Prostate gland (tissue), 2 donors: ENCODE measurements around the gene SCRN2. TPM values are rescaled to one million over a fixed set of nuclear protein-coding genes. Genes with fewer than 3 reads are reported as not detected.

ENCODE experiments used
- DNase-seq: peaks from one replicate; pipeline ENCODE4 v3.0.0-alpha.2; 2019; ENCODE audit warnings: low spot score
- H3K27ac ChIP-seq, 2 donors: fragments of 200-600 bp; sonication (generic); 2 replicates each; pipeline ENCODE4 v1.5.1; 2017 to 2019
- H3K27me3 ChIP-seq: fragments of 200-600 bp; sonication (generic); replicated peaks from 2 replicates; pipeline ENCODE4 v1.5.1; 2019; ENCODE audit not compliant: insufficient read depth
- H3K36me3 ChIP-seq, 2 donors: fragments of 200-600 bp; sonication (generic); 1 replicate in 1 of 2; 2 replicates in 1 of 2; pipeline versions ENCODE4 v1.5.1 to v1.8.1; 2017 to 2019
- H3K4me1 ChIP-seq: fragments of 200-600 bp; sonication (generic); replicated peaks from 2 replicates; pipeline ENCODE4 v1.5.1; 2019
- H3K4me3 ChIP-seq, 2 donors: fragments of 200-600 bp; sonication (generic); 2 replicates each; pipeline ENCODE4 v1.5.1; 2017 to 2019
- H3K9me3 ChIP-seq: fragments of 200-600 bp; sonication (generic); 2 replicates; pipeline ENCODE4 v1.5.1; 2017
- POLR2A ChIP-seq: fragments of 450-650 bp; IDR thresholded peaks from one replicate; pipeline ENCODE4 v1.6.1; 2016; ENCODE audit warnings: antibody characterized with exemption, mild to moderate bottlenecking
- POLR2AphosphoS5 ChIP-seq: sonication (generic); formaldehyde crosslinking; IDR thresholded peaks from one replicate; pipeline ENCODE4 v1.6.1; 2017; ENCODE audit warnings: antibody characterized with exemption
- WGBS: methylation state at CpG from one replicate; pipeline ENCODE4 v1.1.5; 2018; 5-methylcytosine and 5-hydroxymethylcytosine counted together
- intact Hi-C: fragments of 100-400 bp; cut with DNase I; formaldehyde crosslinking; loops from one replicate; pipeline ENCODE4 v1.14.2; 2022
- total RNA-seq, 2 donors: library from RNA; depleted of rRNA; stranded (reverse); fragments of >200 nt; gene quantifications; one replicate each; pipeline ENCODE4 v1.1.0, GENCODE V29; 2016
- TF ChIP-seq, protein P1 (sequence below), 4 experiments: fragments of 200-600 bp in 2 of 4; fragments of 450-650 bp in 2 of 4; sonication (generic) in 2 of 4; IDR thresholded peaks; 1 replicate in 3 of 4; 2 replicates in 1 of 4; pipeline ENCODE4 v1.5.1; 2016 to 2019; ENCODE audit warnings: antibody characterized with exemption in 4 of 4, mild to moderate bottlenecking in 2 of 4, moderate library complexity in 2 of 4

The SCRN2 gene
- total RNA-seq, 2 donors from 2014 or later, result 32.6 to 44.4 TPM

DNA sequence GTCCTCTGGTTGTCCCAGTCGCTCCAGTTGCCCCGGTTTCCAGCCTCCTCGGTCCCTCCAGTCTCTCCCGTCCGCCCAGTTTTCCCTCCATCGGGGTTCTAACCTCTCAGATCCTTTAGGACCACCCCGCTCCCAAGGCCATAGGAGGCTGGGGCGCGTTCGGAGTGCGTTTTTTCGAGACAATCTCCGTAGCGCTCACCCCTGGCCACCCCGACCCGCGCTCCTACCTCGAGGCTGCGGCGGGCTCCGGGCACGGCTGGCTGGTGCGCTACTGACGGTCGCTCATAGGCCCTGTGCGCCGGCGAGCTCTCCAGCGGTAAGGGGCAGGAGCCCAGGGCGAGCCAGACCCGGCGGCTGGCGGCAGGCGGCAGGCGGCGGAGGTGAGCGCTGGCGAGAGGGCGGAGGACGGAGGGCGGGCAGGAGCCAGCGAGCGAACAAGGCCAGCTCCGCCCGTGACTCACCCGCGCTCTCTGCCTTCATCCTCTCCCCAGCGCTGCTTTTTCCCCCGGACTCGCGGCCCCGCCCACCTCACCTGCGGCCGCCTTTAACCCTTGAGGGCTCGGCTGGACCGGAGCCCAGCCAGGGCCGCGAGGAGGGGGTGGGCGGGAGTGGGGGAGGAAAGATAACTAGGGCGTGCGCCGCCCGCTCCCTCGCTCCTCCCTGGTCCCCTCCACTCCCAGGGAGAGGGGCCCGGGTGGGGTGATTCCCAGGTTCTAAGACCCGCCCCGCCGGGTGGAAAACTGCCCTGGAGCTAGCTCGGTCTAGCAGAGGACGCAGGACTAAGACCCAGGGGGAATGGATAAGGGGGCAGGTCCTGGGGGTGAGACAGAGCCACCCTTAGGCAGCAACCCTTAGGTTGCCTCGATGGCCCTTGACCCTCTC lies 9.9 kb upstream of the SCRN2 start, which contains the start of gene SP6:
SP6 (minus strand) TSS at position 472 of the 882 bp plus-strand sequence. CDS start 2,734 bp downstream, outside the sequence.
- DNase-seq, result peak; percentile 85
- TF ChIP-seq POLR2AphosphoS5, result peak; percentile 80
- TF ChIP-seq POLR2A, result peak; percentile 89
- TF ChIP-seq, protein P1, sequence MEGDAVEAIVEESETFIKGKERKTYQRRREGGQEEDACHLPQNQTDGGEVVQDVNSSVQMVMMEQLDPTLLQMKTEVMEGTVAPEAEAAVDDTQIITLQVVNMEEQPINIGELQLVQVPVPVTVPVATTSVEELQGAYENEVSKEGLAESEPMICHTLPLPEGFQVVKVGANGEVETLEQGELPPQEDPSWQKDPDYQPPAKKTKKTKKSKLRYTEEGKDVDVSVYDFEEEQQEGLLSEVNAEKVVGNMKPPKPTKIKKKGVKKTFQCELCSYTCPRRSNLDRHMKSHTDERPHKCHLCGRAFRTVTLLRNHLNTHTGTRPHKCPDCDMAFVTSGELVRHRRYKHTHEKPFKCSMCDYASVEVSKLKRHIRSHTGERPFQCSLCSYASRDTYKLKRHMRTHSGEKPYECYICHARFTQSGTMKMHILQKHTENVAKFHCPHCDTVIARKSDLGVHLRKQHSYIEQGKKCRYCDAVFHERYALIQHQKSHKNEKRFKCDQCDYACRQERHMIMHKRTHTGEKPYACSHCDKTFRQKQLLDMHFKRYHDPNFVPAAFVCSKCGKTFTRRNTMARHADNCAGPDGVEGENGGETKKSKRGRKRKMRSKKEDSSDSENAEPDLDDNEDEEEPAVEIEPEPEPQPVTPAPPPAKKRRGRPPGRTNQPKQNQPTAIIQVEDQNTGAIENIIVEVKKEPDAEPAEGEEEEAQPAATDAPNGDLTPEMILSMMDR (IDR thresholded peaks at IDR 0.05), result peak in 2 of 4 experiments; percentile 15 to 59
- H3K9me3 ChIP-seq, result no peaks in the 10 kb centered on the region
- H3K4me3 ChIP-seq, result peak within 1 kb of the TSS; percentile 33 to 36
- H3K4me1 ChIP-seq, result no peaks in the 10 kb centered on the region
- 3% methylated on average over 66 of the region's 71 CpGs for WGBS
- peak within 1 kb of the TSS; percentile 67 to 79 for H3K27ac ChIP-seq
- H3K36me3 ChIP-seq, result no peaks in the 10 kb centered on the region
- intact Hi-C loops, result no loop called here
- peaks cover 5% of the 10 kb centered on the region for H3K27me3 ChIP-seq

DNA sequence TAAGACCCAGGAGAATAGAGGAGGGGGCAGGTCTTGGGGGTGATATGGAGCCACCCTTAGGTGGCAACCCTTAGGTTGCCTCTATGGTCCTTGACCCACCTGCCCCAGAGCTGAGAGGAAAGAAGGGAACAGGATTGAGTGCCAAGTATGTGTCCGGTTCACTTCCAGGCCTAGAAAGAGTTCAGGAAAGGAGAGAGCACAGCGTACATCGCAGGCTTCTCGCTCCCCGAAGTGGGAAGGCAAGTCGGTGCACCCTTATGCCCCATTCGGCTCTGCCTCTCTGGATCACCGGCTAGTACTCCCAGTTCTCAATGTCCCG lies 9.3 kb upstream of the SCRN2 start:
- TF ChIP-seq POLR2AphosphoS5 (no peak), POLR2A (no peak)
- TF ChIP-seq, protein P1 (IDR thresholded peaks at IDR 0.05), result no peak
- Histone ChIP-seq H3K27ac (peak overlapping the region; percentile 67 to 79), H3K27me3 (peaks cover 5% of the 10 kb centered on the region), H3K4me1 (no peaks in the 10 kb centered on the region), H3K4me3 (peak overlapping the region; percentile 33 to 36), H3K36me3 (no peaks in the 10 kb centered on the region), H3K9me3 (no peaks in the 10 kb centered on the region)
- no peak for DNase-seq
- 32% methylated on average over 9 of the region's 9 CpGs for WGBS
- intact Hi-C loops, result no loop called here

DNA sequence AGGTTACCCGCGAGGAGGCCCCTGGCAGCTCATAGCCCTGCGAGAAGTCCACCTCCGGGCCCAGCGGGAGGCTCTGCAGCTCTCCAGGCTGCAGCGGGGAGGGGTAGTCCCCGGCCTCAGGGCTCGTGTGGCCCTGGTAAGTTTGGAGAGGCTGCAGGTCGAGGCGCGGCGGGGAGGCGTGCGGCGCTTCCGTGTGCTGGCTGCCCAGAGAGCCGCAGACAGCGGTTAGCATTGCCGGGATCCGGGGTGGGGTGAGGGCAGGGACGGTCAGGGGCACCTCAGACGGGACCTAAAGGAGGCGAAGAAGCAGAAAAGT lies 7.1 kb upstream of the SCRN2 start:
- TF ChIP-seq POLR2A, result no peak
- TF ChIP-seq, protein P1 (IDR thresholded peaks at IDR 0.05), result no peak
- TF ChIP-seq POLR2AphosphoS5, result no peak
- DNase-seq, result no peak
- H3K27ac ChIP-seq, result no peak overlapping the region
- intact Hi-C loops, result loop anchor here (5.0 to 10.0 kb wide), 2 partner anchors 104 to 1347 kb away; no protein-coding TSS in a partner anchor
- H3K4me1 ChIP-seq, result peaks cover 4% of the 10 kb centered on the region
- peaks cover 5% of the 10 kb centered on the region for H3K27me3 ChIP-seq
- H3K9me3 ChIP-seq, result no peaks in the 10 kb centered on the region
- no peak overlapping the region for H3K4me3 ChIP-seq
- 52% methylated on average over 23 of the region's 23 CpGs for WGBS
- H3K36me3 ChIP-seq, result no peaks in the 10 kb centered on the region

DNA sequence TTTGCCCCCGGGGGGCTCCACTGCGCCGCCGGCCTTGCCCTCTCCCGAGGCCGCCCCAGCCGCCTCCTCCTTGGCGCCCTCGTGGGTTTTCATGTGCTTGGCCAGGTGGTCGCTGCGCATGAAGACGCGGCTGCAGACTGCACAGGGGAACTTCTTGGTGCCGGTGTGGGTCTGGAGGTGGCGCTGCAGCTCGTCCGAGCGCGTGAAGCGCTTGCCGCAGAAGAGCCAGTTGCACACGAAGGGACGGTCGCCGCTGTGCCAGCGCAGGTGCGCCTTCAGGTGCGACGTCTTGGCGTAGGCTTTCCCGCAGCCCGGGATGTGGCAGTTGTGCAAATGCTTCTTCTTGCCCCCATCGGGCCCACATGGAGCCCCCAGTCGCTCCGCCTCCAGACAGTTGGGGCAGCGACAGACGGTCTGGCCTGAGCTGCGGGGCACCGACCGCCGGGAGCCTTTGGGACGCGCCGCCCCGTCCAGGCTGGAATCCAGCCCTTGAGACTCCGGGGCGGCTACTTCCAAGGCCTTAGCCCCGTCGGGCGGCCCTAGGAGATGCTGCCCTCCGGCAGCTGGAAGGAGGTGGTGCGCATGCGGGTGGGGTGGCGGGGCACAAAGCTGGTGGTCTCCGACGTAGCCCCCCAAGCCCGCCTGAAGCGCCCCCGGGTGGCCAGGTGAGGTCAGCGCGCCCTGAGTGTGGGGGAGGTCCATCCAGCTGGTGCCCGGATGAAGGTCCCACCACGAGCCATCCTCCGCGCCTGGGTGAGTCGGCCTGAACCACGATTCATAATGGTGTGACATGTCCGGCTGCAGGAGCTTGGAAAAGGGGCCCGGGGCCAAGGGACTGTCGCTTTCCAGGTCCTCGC lies 6.5 kb upstream of the SCRN2 start:
- no peaks in the 10 kb centered on the region for H3K9me3 ChIP-seq
- no peak overlapping the region for H3K4me3 ChIP-seq
- peaks cover 5% of the 10 kb centered on the region for H3K27me3 ChIP-seq
- DNase-seq, result no peak
- TF ChIP-seq, protein P1 (IDR thresholded peaks at IDR 0.05), result peak in 2 of 4 experiments; percentile 12 to 26
- no peak for TF ChIP-seq POLR2A
- H3K36me3 ChIP-seq, result no peaks in the 10 kb centered on the region
- H3K4me1 ChIP-seq, result peaks cover 4% of the 10 kb centered on the region
- WGBS, result 36% methylated on average over 59 of the region's 71 CpGs
- intact Hi-C loops, result loop anchor here (5.0 to 10.0 kb wide), 2 partner anchors 105 to 1347 kb away; no protein-coding TSS in a partner anchor
- H3K27ac ChIP-seq, result no peak overlapping the region
